Measurements from ENCODE around the gene ATP6V1C2.

The ATP6V1C2 gene

GRCh38 chr2:10818984-10819383 is 97.6 kb downstream of the ATP6V1C2 start:
- DNase-seq (ENCODE audit: extremely low spot score), result no peak
- POLR2A ChIA-PET, result no interaction called here
- TF ChIP-seq ARNT (IDR thresholded peaks at IDR 0.05) (no peak), CTBP1 (IDR thresholded peaks at IDR 0.05; ENCODE audit: borderline replicate concordance) (no peak), BHLHE40 (IDR thresholded peaks at IDR 0.05; ENCODE audit: borderline replicate concordance) (no peak), ZNF384 (IDR thresholded peaks at IDR 0.05) (no peak), SP1 (IDR thresholded peaks at IDR 0.05) (no peak), SUZ12 (IDR thresholded peaks at IDR 0.05) (no peak), FOXM1 (IDR thresholded peaks at IDR 0.05; ENCODE audit: borderline replicate concordance) (no peak), FOXK2 (IDR thresholded peaks at IDR 0.05) (no peak), TARDBP (IDR thresholded peaks at IDR 0.05) (no peak), FOXA1 (IDR thresholded peaks at IDR 0.05) (no peak), ELF4 (IDR thresholded peaks at IDR 0.05) (no peak), NFRKB (IDR thresholded peaks at IDR 0.05) (no peak), L3MBTL2 (conservative IDR thresholded peaks at IDR 0.05) (no peak), LEF1 (IDR thresholded peaks at IDR 0.05; ENCODE audit: borderline replicate concordance) (no peak), HDGF (IDR thresholded peaks at IDR 0.05; ENCODE audit: borderline replicate concordance) (no peak)
- TF ChIP-seq, protein P1, sequence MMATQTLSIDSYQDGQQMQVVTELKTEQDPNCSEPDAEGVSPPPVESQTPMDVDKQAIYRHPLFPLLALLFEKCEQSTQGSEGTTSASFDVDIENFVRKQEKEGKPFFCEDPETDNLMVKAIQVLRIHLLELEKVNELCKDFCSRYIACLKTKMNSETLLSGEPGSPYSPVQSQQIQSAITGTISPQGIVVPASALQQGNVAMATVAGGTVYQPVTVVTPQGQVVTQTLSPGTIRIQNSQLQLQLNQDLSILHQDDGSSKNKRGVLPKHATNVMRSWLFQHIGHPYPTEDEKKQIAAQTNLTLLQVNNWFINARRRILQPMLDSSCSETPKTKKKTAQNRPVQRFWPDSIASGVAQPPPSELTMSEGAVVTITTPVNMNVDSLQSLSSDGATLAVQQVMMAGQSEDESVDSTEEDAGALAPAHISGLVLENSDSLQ (IDR thresholded peaks at IDR 0.05), result no peak
- CTCF ChIA-PET, result no interaction called here

DNA sequence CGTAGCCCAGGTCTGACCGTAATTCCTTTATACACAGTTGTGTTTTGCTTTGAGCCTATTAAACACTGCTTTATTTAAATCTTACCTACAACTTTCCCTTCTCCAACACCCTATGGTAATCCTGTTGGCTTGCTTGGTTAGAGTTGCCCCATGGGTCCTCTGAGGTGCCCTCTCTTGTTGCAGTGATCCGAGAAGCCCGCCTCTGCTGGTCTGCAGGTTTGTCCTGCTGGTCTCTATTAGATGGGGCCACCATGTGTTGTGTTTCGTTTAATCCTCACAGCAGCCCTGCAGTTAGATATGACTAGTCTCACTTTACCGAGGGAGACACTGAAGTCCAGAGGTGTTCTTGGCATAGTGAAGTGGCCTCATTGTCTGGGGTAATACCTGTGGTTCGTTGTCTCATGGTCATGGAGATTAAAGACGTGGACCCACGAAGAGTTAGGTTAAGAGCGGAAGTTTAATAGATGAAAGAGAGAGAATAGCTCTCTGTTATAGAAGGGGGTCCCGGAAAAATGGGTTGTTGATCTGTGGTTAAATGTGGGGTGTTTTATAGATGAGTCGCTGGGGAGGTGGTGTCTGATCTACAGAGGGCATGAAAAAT is 98.4 kb downstream of the ATP6V1C2 start:
- no peak for DNase-seq (ENCODE audit: extremely low spot score)
- ChIA-PET CTCF (interaction anchor here (1.4 kb wide), 1 partner anchor 13 kb away, joined by 10 read pairs; no protein-coding TSS in a partner anchor), POLR2A (interaction anchor here (1.5 kb wide), 1 partner anchor 8 kb away, joined by 4 read pairs; the partner anchor contains the start of gene PDIA6)
- TF ChIP-seq ZNF384 (IDR thresholded peaks at IDR 0.05), result no peak
- TF ChIP-seq, protein P1 (IDR thresholded peaks at IDR 0.05), result no peak
- TF ChIP-seq HDGF (IDR thresholded peaks at IDR 0.05; ENCODE audit: borderline replicate concordance), result no peak

DNA sequence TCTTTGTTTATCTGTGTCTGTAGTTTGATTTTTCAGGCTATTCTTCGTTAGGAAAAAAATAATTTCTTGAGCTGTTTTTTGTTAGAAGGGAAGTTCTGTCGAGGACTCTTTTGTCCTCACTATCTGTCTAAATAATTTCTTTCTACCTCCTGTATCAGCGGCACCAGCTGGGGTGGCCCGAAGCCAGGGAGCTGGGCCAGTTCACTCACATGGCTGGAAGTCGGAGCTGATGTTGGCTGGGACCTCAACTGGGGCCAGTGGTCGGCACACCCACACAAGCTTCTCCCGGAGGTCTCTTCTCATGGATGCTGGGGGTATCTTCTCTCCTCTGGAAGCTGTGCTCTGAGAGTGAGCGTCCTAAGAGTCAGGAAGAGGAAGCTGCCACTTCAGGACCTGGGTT is 99.1 kb downstream of the ATP6V1C2 start:
- CTCF ChIA-PET, result interaction anchor here (1.4 kb wide), 1 partner anchor 12 kb away, joined by 10 read pairs; no protein-coding TSS in a partner anchor
- DNase-seq (ENCODE audit: extremely low spot score), result no peak
- POLR2A ChIA-PET, result interaction anchor here (1.5 kb wide), 1 partner anchor 8 kb away, joined by 4 read pairs; the partner anchor contains the start of gene PDIA6
- TF ChIP-seq NFRKB (IDR thresholded peaks at IDR 0.05), result no peak
- no peak for TF ChIP-seq ARNT (IDR thresholded peaks at IDR 0.05)
- no peak for TF ChIP-seq TARDBP (IDR thresholded peaks at IDR 0.05)
- no peak for TF ChIP-seq LEF1 (IDR thresholded peaks at IDR 0.05; ENCODE audit: borderline replicate concordance)
- no peak for TF ChIP-seq FOXM1 (IDR thresholded peaks at IDR 0.05; ENCODE audit: borderline replicate concordance)

DNA sequence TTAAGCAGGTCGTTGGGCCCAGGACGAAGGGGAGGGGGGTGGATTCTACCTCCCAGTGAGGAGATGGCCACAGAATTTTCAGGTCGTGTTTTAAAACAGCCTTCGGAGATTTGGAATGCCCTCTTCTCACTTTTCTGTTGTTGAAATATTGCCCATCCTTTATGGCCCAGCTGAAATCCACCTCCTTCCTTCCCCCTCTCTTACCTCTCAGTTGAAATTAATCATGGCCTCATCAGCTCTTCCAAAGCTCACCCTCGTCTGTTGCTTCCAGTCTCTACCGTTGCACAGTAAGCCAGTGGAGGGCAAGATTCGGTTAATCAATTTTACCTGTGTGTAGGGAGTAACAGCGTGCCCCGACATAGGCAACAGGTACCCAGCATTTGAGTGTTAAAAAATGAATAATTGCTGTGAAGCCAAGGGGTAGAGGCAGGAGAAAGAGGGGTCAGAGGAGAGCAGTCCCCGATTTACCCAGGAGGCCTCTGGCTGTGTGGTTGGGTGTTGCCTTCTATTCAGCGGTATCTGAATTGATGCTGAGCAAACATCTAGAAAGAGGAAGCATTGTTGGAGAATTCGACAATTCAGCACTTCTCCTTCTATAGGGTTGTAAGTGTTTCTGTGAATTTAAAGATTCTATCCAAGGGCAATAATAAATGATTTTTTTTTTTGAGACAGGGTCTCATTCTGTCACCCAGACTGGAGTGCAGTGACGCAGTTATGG is 99.7 kb downstream of the ATP6V1C2 start:
- CTCF ChIA-PET, result interaction anchor here (1.4 kb wide), 1 partner anchor 11 kb away, joined by 10 read pairs; no protein-coding TSS in a partner anchor
- TF ChIP-seq FOXK2 (IDR thresholded peaks at IDR 0.05), result no peak
- no peak for TF ChIP-seq ARNT (IDR thresholded peaks at IDR 0.05)
- TF ChIP-seq SUZ12 (IDR thresholded peaks at IDR 0.05), result no peak
- no peak for TF ChIP-seq TARDBP (IDR thresholded peaks at IDR 0.05)
- no peak for TF ChIP-seq NFRKB (IDR thresholded peaks at IDR 0.05)
- no peak for TF ChIP-seq LEF1 (IDR thresholded peaks at IDR 0.05; ENCODE audit: borderline replicate concordance)
- no peak for TF ChIP-seq CTBP1 (IDR thresholded peaks at IDR 0.05; ENCODE audit: borderline replicate concordance)
- no peak for TF ChIP-seq ZNF384 (IDR thresholded peaks at IDR 0.05)
- TF ChIP-seq SP1 (IDR thresholded peaks at IDR 0.05), result no peak
- TF ChIP-seq BHLHE40 (IDR thresholded peaks at IDR 0.05; ENCODE audit: borderline replicate concordance), result no peak
- no peak for TF ChIP-seq HDGF (IDR thresholded peaks at IDR 0.05; ENCODE audit: borderline replicate concordance)
- TF ChIP-seq L3MBTL2 (conservative IDR thresholded peaks at IDR 0.05), result no peak
- POLR2A ChIA-PET, result interaction anchor here (1.5 kb wide), 1 partner anchor 9 kb away, joined by 4 read pairs; the partner anchor contains the start of gene PDIA6
- DNase-seq (ENCODE audit: extremely low spot score), result no peak

DNA sequence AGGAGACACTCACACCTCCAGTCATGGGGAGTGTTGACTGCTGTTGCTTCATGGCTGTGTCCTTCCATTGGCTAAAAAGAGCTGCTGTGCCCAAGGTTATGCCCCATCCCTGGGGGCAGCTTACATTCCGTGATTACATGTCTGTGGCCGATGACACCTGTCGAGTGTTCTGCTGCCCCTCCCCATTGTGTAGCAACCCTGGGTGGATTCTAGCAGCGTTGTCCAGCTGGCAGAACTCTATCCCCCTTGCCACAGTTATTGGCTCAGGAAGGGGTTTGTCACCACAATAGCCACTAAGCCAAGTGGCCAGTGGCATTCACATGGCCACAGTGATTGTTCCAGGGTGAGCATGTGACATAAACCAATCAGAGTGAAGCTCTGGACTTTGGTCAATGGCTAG is 102.8 kb downstream of the ATP6V1C2 start:
- ChIA-PET CTCF (interaction anchor here (1.0 to 1.3 kb wide), 2 partner anchors 9 to 11 kb away, joined by 4 to 6 read pairs; no protein-coding TSS in a partner anchor), POLR2A (no interaction called here)
- TF ChIP-seq, protein P1 (IDR thresholded peaks at IDR 0.05), result no peak
- no peak for TF ChIP-seq FOXK2 (IDR thresholded peaks at IDR 0.05)
- TF ChIP-seq ZNF384 (IDR thresholded peaks at IDR 0.05), result no peak
- no peak for TF ChIP-seq SUZ12 (IDR thresholded peaks at IDR 0.05)
- no peak for TF ChIP-seq L3MBTL2 (conservative IDR thresholded peaks at IDR 0.05)
- no peak for TF ChIP-seq BHLHE40 (IDR thresholded peaks at IDR 0.05; ENCODE audit: borderline replicate concordance)
- TF ChIP-seq LEF1 (IDR thresholded peaks at IDR 0.05; ENCODE audit: borderline replicate concordance), result no peak
- TF ChIP-seq SP1 (IDR thresholded peaks at IDR 0.05), result no peak
- no peak for TF ChIP-seq ELF4 (IDR thresholded peaks at IDR 0.05)
- TF ChIP-seq FOXM1 (IDR thresholded peaks at IDR 0.05; ENCODE audit: borderline replicate concordance), result no peak
- DNase-seq (ENCODE audit: extremely low spot score), result no peak

DNA sequence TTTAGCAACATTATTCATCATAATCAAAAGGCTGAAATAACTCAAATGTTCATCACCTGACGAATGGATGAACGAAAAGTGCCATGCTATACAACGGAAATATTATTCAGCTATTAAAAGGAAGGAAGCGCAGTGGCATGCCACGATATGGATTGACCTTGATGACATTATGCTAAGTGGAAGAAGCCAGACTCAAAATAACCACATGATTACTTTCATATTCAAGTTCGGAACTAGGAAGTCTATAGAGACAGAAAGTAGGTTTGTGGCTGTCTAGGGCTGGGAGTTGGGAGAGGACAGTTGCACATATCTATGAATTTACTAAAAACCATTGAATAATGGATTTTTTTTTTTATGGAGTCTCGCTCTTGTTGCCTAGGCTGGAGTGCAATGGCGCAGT is 104.6 kb downstream of the ATP6V1C2 start:
- TF ChIP-seq NFRKB (IDR thresholded peaks at IDR 0.05) (no peak), ZNF384 (IDR thresholded peaks at IDR 0.05) (no peak), ARNT (IDR thresholded peaks at IDR 0.05) (no peak), CTBP1 (IDR thresholded peaks at IDR 0.05; ENCODE audit: borderline replicate concordance) (no peak)
- TF ChIP-seq, protein P1 (IDR thresholded peaks at IDR 0.05), result no peak
- POLR2A ChIA-PET, result no interaction called here

More for the DNA sequence above, 104.6 kb downstream of the ATP6V1C2 start:
- no peak for DNase-seq (ENCODE audit: extremely low spot score)
- CTCF ChIA-PET, result no interaction called here
